Keratinocyte (primary cell): ENCODE results near the gene ST6GALNAC6.

ENCODE experiments used
- EZH2 ChIP-seq: IDR thresholded peaks from one replicate; pipeline ENCODE4 v1.6.1; 2012; ENCODE audit warnings: inconsistent platforms, mild to moderate bottlenecking, low read length, moderate library complexity
- TF ChIP-seq, protein P1 (sequence below), 3 experiments: IDR thresholded peaks in 1 of 3; conservative IDR thresholded peaks in 1 of 3; optimal IDR thresholded peaks in 1 of 3; 2 replicates in 2 of 3; 3 replicates in 1 of 3; pipeline versions ENCODE3 to v1.5.1; 2011; ENCODE audit warnings: low read length in 3 of 3, mild to moderate bottlenecking in 3 of 3, moderate library complexity in 2 of 3, control low read depth in 1 of 3, inconsistent platforms in 1 of 3; ENCODE audit not compliant: insufficient read depth in 2 of 3; ENCODE audit errors: extremely low read depth in 1 of 3

GRCh38 chr9:127945338-127945737 is 45.9 kb upstream of the ST6GALNAC6 start:
- TF ChIP-seq, protein P1, sequence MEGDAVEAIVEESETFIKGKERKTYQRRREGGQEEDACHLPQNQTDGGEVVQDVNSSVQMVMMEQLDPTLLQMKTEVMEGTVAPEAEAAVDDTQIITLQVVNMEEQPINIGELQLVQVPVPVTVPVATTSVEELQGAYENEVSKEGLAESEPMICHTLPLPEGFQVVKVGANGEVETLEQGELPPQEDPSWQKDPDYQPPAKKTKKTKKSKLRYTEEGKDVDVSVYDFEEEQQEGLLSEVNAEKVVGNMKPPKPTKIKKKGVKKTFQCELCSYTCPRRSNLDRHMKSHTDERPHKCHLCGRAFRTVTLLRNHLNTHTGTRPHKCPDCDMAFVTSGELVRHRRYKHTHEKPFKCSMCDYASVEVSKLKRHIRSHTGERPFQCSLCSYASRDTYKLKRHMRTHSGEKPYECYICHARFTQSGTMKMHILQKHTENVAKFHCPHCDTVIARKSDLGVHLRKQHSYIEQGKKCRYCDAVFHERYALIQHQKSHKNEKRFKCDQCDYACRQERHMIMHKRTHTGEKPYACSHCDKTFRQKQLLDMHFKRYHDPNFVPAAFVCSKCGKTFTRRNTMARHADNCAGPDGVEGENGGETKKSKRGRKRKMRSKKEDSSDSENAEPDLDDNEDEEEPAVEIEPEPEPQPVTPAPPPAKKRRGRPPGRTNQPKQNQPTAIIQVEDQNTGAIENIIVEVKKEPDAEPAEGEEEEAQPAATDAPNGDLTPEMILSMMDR (optimal IDR thresholded peaks at IDR 0.05 in 1 of 3, IDR thresholded peaks at IDR 0.05 in 1 of 3, conservative IDR thresholded peaks at IDR 0.05 in 1 of 3; ENCODE audit: extremely low read depth in 1 of 3, insufficient read depth in 2 of 3, low read length in 3 of 3) = no peak
- TF ChIP-seq EZH2 = no peak
